ENCODE results near the gene TXNIP. TPM values are rescaled to one million over a fixed set of nuclear protein-coding genes. Genes with fewer than 3 reads are reported as not detected.
A peak's percentile ranks its signal among the peaks of the same experiment; 100 is the strongest.
"Not testable (repeated sequence)": the region's sequence is repeated elsewhere in the genome, so short reads cannot be mapped to it uniquely, and the experiment has no call there.

The TXNIP gene
- total and polyA plus RNA-seq, 12 donors = 231 to 1,142 (median 750) TPM

DNA sequence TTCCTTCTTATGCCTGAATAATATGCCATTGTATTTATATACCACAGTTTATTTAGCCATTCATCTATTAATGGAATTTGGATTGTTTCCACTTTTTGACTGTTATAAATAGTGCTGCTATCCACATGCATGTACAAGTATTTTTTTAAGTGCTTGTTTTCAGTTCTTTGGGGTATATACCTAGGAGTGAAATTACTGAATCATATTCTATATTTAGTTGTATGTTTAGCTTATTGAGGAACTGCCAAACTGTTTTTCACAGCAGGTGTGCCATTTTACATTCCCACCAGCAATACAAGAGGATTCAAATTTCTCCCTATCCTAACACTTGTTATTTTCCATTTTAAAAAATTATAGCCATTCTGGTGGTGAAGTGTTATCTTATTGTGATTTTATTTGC, 32.7 kb upstream of the TXNIP start:
- peaks cover 0 to 12% (median 0%) of the 10 kb centered on the region in 9 donors for H3K4me1 ChIP-seq
- H3K27me3 ChIP-seq = peaks cover 0 to 3% (median 0%) of the 10 kb centered on the region in 7 donors
- DNase-seq (no peak), ATAC-seq (peak in 1 of 8 donors; percentile 27)
- TF ChIP-seq, protein P1, sequence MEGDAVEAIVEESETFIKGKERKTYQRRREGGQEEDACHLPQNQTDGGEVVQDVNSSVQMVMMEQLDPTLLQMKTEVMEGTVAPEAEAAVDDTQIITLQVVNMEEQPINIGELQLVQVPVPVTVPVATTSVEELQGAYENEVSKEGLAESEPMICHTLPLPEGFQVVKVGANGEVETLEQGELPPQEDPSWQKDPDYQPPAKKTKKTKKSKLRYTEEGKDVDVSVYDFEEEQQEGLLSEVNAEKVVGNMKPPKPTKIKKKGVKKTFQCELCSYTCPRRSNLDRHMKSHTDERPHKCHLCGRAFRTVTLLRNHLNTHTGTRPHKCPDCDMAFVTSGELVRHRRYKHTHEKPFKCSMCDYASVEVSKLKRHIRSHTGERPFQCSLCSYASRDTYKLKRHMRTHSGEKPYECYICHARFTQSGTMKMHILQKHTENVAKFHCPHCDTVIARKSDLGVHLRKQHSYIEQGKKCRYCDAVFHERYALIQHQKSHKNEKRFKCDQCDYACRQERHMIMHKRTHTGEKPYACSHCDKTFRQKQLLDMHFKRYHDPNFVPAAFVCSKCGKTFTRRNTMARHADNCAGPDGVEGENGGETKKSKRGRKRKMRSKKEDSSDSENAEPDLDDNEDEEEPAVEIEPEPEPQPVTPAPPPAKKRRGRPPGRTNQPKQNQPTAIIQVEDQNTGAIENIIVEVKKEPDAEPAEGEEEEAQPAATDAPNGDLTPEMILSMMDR (IDR thresholded peaks at IDR 0.05) = no peak
- no peak overlapping the region for H3K27ac ChIP-seq
- H3K9me3 ChIP-seq = no peaks in the 10 kb centered on the region
- H3K4me3 ChIP-seq = no peak overlapping the region
- intact Hi-C loops (cut with DNase I) = no loop called here
- H3K36me3 ChIP-seq = no peaks in the 10 kb centered on the region

DNA sequence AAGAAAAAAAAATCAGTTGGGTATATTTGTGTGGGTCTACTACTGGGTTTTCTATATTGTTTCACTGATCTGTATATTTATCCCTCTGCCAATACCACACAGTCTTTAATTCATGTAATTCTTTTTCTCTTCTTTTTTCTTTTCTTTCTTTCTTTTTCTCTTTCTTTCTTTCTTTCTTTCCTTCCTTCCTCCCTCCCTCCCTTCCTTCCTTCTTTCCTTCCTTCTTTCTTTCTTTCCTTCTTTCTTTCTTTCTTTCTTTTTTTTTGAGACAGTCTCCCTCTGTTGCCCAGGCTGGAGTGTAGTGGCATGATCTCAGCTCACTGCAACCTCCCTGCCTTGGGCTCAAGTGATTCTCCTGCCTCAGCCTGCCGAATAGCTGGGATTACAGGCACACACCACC, 30.3 kb upstream of the TXNIP start:
- intact Hi-C loops (cut with DNase I); H3K9me3 ChIP-seq; H3K27ac ChIP-seq; H3K36me3 ChIP-seq; ATAC-seq; DNase-seq; H3K27me3 ChIP-seq; H3K4me3 ChIP-seq; H3K4me1 ChIP-seq: not testable (repeated sequence)
- WGBS, 2 donors = 76 to 87% methylated on average over 1 of the region's 1 CpG

DNA sequence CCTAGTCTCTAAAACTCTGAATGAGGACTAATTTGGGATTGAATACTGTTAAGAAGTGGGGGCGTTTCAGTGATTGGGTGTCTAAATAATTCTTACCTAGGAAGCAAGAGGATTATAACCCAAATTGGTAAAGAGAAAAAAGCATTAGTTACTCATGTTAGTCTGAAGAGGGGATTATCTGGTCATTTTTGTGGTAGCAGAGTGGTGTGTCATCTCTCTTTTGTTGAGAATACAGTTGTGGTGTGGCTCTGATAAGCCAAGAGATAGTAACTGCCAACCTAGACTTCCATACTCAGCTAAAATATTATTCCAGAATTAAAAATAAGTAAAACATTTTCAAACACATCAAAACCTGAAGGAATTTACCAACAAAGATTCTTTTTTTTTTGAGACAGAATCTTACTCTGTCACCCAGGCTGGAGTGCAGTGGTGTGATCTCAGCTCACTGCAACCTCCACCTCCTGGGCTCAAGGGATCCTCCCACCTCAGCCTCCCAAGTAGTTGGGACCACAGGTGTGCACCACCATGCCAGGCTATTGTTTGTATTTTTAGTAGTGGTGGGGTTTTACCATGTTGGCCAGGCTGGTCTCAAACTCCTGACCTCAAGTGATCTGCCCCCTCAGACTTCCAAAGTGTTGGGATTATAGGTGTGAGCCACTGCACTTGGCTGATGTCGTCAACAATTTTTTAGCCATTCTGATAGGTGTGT, 29.6 kb upstream of the TXNIP start:
- DNase-seq; H3K9me3 ChIP-seq; intact Hi-C loops (cut with DNase I); H3K4me3 ChIP-seq; ATAC-seq; H3K27ac ChIP-seq; H3K36me3 ChIP-seq: not testable (repeated sequence)
- H3K4me1 ChIP-seq = peaks cover 0 to 10% (median 0%) of the 10 kb centered on the region in 9 donors
- WGBS, 2 donors = 82 to 91% methylated on average over 2 of the region's 2 CpGs
- H3K27me3 ChIP-seq = peaks cover 0 to 15% (median 7%) of the 10 kb centered on the region in 7 donors

DNA sequence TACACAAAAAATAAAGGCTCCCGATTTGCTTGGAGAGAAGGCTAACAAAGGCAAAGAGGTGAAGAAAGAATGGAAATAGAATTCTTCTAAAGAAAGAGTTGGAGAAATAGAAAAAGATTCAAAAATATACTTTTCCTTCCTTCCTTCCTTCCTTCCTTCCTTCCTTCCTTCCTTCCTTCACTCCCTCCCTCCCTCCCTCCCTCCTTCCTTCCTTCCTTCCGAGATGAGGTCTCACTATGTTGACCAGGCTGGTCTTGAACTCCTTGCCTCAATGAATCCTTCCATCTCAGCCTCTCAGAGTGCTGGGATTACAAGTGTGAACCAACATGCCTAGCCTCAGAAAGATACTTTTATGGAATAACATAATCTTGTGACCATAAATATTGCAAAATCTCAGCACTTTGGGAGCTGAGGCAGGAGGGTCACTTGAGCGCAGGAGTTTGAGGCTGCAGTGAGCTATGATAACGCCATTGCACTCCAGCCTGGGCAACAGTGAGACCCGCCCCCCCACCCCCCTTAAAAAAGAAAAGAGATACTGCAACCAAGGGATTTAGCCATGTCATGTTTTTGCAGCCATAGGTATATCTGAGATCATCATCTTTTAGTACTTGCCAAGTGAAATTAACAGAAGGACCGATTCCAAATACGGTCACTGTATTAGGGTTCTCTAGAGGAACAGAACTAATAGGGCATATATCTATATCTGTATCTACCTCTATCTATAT, 26.2 kb upstream of the TXNIP start:
- intact Hi-C loops (cut with DNase I) = no loop called here
- ATAC-seq (no peak), DNase-seq (no peak)
- TF ChIP-seq, protein P1 (IDR thresholded peaks at IDR 0.05) = no peak
- no peaks in the 10 kb centered on the region for H3K9me3 ChIP-seq
- peak overlapping the region in 4 of 10 donors; percentile 38 to 82 (median 75) for H3K27ac ChIP-seq
- peaks cover 0 to 7% (median 0%) of the 10 kb centered on the region in 9 donors for H3K36me3 ChIP-seq
- peaks cover 0 to 25% (median 12%) of the 10 kb centered on the region in 9 donors for H3K4me1 ChIP-seq
- peaks cover 0 to 47% (median 19%) of the 10 kb centered on the region in 7 donors for H3K27me3 ChIP-seq
- no peak overlapping the region for H3K4me3 ChIP-seq
- 86 to 88% methylated on average over 7 of the region's 7 CpGs for WGBS, 2 donors

DNA sequence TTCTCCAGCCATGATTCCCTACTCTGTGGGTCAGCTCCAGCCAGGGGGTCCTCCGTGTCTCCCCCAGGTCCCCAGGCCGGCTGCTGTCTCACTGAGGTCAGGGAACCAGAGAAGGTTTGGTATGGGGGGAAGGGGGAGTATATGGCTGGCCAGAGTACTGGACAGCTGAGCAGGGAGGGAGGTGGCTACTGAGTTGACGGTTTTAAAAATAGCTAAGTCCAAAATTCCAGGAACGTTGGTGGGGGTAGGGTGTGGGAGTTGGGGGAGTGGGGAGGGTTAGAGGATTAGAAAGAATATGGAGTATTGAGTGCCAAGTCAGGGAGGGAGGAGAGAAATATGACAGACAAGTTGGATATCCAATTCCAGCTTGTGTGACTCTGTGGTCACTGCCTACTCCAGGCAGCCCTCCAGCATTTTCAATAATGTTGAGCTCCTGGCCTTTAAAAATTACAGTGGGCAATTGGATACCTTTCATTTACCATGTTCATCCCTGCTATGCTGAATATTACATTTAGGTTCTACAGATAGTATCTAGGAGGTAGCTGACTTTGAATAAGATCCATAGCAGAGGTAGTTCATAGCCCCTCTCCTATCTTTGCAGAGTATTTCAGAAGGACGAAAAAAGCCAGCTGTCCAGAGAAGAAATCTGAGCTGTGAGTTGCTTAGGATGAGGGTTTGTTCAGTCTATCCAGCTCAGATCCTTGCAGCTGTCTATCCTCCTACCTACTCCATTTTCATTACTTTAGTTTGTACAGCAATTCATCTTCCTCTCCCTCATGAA, 25.4 kb upstream of the TXNIP start, which contains the start of gene HJV:
Gene HJV, minus strand, starts transcription at position 114 of the 781 bp plus-strand sequence. CDS start 1,504 bp downstream, outside the sequence.
- ATAC-seq = peak; percentile 73 to 90 (median 82)
- Histone ChIP-seq H3K9me3 (no peaks in the 10 kb centered on the region), H3K4me1 (peaks cover 0 to 25% (median 12%) of the 10 kb centered on the region in 9 donors), H3K36me3 (peaks cover 0 to 7% (median 0%) of the 10 kb centered on the region in 9 donors), H3K27me3 (peaks cover 0 to 47% (median 19%) of the 10 kb centered on the region in 7 donors), H3K4me3 (peak within 1 kb of the TSS in 9 of 10 donors; percentile 8 to 54 (median 42)), H3K27ac (peak within 1 kb of the TSS; percentile 5 to 89 (median 75))
- DNase-seq = peak in 1 of 2 donors; percentile 48
- WGBS, 2 donors = 42 to 44% methylated on average over 5 of the region's 5 CpGs
- TF ChIP-seq, protein P1 (IDR thresholded peaks at IDR 0.05) = no peak
- intact Hi-C loops (cut with DNase I) = no loop called here

Data from heart right ventricle (tissue), 16 donors.